AG09319 (cell line): ENCODE results near the gene LOX.

Source experiments
- DNase-seq: peaks from one replicate; pipeline ENCODE4 v3.0.0-alpha.2; 2010; ENCODE audit warnings: low read depth; ENCODE audit errors: extremely low read depth
- CTCF ChIP-seq: IDR thresholded peaks from 2 replicates; pipeline ENCODE4 v1.5.1; 2011; ENCODE audit warnings: low read depth, mild to moderate bottlenecking, inconsistent platforms, low read length, moderate library complexity

LOX gene

GRCh38 chr5:122081541-122081940 lies 3.5 kb upstream of the LOX start:
- no peak for DNase-seq
- TF ChIP-seq CTCF, result no peak

DNA sequence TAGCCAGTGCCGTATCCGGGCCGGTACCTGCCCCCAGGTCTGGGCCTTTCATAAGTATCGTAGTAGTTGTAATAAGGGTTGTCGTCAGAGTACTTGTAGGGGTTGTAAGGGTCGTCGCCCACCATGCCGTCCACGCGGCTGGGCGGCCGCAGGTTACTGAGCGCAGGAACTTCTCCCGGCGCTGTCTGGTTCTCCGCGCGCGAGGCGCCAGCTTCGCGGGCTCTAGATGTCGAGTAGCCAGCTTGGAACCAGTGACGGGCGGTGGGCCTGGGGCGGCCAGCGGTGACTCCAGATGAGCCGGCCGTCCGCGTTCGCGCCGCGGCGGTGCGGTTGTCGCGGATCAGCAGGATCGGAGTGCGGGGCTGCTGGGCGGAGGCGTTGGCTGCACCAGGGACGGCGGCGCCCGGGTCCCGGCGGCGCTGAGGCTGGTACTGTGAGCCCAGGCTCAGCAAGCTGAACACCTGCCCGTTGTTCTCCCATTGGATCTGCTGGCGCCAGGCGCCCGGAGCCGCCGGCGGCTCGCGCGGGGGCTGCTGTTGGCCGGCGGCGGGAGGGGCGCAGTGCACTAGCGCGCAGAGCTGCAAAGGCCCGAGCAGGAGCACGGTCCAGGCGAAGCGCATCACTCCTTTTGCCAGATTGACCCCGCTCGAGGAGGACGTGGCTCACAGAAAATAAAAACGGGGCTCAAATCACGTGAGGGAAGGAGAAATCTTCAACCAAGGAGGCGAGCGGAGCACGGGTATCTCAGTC lies 518 bp downstream of the LOX start:
- DNase-seq, result no peak
- TF ChIP-seq CTCF, result no peak

DNA sequence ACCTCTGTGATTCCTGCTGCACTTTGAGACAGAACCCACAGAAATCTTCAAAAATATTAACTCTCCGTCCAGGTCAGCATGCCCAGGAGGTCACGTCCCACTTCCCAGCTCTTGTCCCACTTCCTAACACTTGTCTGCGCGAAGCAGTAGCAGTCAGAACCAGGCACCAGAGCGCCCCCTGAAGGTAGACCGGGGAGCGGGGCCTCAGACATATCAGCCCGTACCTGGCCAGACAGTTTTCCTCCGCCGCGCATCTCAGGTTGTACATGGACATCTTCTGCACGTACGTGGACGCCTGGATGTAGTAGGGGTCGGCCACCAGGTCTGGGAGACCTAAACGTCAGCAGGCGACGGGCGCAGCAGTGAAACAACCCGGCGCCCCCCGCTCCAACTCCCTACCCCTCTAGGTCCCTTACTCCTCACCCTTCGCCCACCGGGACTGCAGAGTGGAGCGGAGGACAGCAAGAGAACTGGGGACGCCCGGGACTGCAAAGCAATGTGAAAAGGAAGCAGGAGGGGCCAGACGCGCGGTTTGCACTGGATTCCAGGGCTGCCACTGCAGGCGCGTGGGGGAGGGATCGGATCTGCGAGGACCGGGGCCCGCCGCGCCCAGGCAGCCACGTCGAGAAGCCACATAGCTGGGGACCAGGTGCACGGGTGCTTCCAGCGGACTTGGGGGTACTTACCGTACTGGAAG lies 1.2 kb downstream of the LOX start:
- peak; percentile 91 for TF ChIP-seq CTCF
- DNase-seq, result peak; percentile 52

- no peak for DNase-seq
These were observed 2.0 kb downstream of the LOX start for GRCh38 chr5:122076050-122076461.

GRCh38 chr5:122073864-122074263 lies 4.2 kb downstream of the LOX start:
- no peak for TF ChIP-seq CTCF

More at GRCh38 chr5:122076050-122076461, 2.0 kb downstream of the LOX start:
- peak; percentile 22 for TF ChIP-seq CTCF

GRCh38 chr5:122073018-122073417 lies 5.0 kb downstream of the LOX start:
- no peak for DNase-seq
- no peak for TF ChIP-seq CTCF

More at GRCh38 chr5:122073864-122074263, 4.2 kb downstream of the LOX start:
- no peak for DNase-seq

GRCh38 chr5:122067390-122067789 lies 10.7 kb downstream of the LOX start:
- TF ChIP-seq CTCF, result no peak
- DNase-seq, result no peak
